Dedifferentiated amniotic fluid mesenchymal stem cell (primary cell): ENCODE data around the gene MRPS18B.

Experiments used
- DNase-seq: peaks from one replicate; pipeline ENCODE4 v3.0.0-alpha.2; 2016; ENCODE audit errors: extremely low spot score

Gene MRPS18B

DNA sequence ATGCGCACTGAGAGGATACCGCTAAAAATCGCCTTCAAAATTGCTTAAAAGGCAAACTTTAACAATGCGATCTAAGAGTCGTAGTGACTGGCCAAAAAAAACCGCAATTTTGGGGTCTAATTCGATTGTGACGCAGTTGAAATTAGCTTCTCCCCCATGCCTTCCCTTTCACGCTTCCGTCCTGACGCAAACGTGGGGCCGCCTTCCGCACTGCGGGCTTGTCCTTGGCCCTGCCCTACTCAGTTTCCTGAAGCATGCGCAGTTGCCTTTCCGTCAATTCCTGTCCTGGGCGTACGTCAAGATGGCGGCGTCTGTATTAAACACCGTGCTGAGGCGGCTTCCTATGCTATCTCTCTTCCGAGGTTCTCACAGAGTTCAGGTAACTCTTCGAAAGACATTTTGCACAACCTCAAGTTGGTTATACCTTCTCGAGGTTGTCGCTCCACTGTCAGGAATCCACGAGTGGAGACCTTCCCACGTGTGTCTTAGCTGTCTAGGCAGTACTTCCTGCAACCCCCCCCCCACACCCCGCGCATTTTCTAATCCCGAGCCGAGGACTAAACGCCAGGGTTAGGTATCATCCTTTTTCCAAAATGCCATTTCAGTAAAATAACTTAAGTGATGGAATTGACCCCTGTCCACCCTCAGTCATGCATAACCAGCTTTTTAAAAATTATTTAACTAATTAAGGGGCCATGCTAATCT is at the start of gene MRPS18B:
Gene MRPS18B, plus strand, starts transcription at position 276 of the 705 bp plus-strand sequence. Its CDS starts 26 bp downstream, at position 302.
- DNase-seq: peak; percentile 98

DNA sequence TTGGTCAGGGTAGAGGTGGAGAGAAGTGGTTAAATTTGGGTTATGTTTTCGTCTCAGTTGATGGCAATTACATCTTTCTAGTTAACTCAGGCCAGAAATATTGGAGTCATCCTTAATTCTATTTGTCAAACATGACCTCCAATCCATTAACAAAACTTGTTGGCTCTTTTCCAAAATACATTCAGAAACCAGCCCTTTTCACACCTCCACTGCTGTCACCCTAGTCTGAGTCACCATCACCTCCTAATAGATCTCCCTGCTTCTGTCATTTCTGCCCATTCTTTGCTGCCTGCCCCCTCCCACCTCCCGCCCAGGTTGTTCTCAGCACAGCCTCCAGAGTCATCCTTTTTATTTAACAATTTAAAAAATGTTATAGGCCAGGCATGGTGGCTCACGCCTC is 49.4 kb upstream of the MRPS18B start:
- no peak for DNase-seq

DNA sequence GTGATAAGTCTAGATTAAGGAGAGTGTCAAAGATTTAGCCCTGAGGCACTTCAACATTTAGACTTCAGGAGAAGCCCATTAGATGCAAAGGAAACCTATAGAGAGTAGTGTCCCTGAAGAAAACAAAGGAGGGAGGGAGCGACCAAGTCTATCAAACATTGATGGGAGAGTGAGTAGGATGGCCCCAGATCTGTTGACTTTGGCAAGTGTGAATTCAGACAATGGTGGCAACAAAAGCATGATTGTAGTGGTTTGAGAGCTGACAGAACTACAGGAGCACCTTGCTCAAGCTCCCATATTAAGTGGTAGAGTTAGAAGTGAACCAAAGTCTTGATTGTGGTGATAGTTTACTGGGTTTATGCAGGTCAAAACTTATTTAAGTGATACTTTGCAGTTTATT is 47.4 kb upstream of the MRPS18B start:
- DNase-seq: no peak

DNA sequence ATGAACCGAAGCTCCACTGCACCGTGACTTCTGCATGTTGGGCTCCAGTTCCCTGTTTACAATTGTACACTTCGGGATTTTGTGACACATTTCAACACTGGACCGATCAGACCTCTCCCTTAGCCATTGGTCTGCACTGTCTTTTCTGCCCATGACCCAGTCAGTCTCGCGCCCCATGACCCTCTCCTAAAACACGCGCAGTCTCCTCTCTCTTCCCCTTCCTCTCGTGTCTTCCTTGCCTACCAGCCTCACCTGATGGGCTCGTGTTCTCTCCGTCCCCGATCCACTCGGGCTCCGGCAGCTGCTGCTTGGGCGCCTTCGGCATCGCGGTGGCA is 46.9 kb upstream of the MRPS18B start:
- DNase-seq: peak; percentile 15

DNA sequence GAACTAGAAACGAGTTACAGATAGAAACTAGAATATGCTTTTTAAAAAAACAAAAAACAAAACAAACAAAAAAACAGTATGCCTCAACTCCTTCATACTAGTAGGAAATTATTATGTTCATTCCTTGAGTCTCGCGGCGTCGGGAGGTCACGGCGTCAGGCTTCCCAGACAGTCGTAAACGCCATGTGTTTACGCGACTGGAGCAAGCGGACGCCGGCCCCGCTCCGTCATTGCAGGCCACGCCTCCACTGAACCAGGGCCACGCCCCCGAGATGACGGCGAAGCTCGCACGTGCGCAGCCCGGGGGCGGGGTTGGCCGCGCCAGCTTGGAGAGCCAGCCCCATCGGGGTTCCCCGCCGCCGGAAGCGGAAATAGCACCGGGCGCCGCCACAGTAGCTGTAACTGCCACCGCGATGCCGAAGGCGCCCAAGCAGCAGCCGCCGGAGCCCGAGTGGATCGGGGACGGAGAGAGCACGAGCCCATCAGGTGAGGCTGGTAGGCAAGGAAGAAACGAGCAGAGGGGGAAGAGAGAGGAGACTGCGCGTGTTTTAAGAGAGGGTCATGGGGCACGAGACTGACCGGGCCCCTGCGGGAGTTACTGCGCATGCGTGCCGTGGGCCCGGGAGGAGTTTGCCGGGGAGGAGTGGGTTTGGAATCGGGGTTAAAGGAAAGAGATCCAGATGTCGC is 46.4 kb upstream of the MRPS18B start, which contains the start of gene ABCF1:
Gene ABCF1, plus strand, starts transcription at position 368 of the 687 bp plus-strand sequence. Its CDS starts 46 bp downstream, at position 414.
- DNase-seq: peak; percentile 95

DNA sequence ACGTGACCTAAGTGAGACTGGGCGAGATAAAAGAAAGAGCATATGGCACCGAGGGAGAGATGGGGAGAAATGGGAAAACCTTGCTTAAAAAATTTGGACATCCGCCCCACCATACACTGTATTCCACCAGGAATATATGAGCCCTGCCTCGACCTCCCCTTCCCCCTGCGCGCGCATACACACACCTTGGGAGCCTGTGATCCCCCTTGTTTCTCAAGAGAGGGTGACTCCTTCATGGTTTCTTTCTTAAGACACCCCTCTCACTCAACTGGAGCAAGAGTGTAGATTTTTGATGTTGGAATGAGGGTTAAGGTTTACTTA is 45.9 kb upstream of the MRPS18B start:
- DNase-seq: no peak

DNA sequence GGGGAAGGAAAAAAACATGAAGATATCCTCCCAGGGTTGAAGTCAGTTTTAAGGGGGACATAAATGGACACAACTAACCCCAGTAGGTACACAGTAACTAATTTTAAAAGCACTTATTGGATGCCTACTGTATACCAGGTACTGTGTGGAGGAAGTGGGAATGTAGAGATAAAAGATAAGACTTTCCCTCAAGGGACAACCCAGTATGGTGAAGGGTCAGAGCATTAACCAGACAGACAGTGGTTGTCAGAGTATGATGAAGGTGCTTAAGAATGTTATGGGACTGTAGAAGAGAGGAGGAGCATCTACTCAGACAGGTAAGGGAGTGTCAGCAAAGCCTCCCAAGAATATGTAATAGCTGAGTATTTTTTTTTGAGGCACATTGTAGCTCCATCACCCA is 45.5 kb upstream of the MRPS18B start:
- DNase-seq: no peak

DNA sequence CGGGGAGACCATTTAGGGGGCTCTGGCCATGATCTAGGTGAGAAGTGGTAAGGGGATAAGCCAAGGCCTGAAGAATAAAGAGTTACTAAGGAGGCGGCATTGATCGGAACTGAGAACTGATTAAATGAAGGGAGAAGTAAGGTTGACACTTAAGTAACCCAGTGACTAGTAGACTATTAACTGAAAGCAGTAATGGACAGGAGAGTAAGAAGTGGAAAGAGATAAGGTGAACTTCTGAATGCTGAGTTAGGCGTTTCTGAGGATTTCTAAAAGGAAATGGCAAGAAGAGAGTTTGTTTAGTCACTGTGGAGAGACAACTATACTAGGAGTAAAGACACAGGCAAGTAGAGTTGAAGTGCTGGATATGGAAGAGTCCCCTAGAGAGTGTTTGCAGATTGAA is 44.5 kb upstream of the MRPS18B start:
- DNase-seq: no peak

DNA sequence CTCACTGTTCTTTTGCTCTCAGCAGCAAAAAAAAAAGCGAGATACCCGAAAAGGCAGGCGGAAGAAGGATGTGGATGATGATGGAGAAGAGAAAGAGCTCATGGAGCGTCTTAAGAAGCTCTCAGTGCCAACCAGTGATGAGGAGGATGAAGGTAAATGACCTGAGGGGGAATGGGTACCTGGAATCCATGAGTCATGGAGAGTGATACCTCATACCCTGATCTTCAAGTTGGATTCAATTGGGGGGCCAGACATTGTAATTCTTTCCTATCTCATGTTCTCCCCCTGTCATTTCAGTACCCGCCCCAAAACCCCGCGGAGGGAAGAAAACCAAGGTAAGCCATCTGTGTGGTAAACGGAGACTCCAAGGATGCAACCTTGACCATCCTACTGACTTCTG is 39.6 kb upstream of the MRPS18B start:
- no peak for DNase-seq

DNA sequence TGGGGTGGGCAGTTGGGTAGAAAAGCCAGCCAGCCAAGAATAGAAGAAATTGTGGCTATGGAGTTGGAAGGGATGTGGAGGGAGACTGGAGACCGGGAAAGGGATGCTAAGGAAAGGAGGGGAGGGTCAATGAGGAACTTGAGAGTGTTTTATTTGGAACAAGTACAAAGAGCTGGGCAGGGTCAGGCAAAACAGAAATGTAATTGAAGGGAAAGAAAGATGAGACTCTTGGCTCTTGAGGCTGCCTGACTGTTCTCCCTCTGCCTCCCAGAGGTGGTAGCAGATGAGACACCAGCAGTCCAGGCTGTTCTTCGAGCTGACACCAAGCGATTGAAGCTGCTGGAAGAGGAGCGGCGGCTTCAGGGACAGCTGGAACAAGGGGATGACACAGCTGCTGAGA is 33.7 kb upstream of the MRPS18B start:
- no peak for DNase-seq

DNA sequence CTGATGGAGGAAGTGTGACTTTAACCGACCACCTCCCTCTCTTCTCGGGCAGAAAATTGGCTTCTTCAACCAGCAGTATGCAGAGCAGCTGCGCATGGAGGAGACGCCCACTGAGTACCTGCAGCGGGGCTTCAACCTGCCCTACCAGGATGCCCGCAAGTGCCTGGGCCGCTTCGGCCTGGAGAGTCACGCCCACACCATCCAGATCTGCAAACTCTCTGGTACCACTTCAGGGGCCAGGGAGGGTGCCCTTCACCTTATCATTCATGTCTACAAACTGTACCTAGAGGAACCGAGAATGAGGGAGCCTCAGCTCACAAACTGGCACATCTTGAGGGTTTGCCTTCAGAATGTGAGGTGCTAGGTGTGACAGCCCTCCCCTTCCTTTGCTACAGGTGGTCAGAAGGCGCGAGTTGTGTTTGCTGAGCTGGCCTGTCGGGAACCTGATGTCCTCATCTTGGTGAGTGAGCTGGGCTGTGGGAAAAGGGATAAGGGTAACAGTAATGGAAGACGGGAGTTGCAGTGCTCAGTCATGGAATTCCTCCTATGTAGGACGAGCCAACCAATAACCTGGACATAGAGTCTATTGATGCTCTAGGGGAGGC is 27.8 kb upstream of the MRPS18B start:
- DNase-seq: no peak

DNA sequence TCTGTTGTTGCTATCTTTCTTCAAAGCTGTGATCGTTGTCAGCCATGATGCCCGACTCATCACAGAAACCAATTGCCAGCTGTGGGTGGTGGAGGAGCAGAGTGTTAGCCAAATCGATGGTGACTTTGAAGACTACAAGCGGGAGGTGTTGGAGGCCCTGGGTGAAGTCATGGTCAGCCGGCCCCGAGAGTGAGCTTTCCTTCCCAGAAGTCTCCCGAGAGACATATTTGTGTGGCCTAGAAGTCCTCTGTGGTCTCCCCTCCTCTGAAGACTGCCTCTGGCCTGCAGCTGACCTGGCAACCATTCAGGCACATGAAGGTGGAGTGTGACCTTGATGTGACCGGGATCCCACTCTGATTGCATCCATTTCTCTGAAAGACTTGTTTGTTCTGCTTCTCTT is 27.1 kb upstream of the MRPS18B start:
- DNase-seq: no peak

DNA sequence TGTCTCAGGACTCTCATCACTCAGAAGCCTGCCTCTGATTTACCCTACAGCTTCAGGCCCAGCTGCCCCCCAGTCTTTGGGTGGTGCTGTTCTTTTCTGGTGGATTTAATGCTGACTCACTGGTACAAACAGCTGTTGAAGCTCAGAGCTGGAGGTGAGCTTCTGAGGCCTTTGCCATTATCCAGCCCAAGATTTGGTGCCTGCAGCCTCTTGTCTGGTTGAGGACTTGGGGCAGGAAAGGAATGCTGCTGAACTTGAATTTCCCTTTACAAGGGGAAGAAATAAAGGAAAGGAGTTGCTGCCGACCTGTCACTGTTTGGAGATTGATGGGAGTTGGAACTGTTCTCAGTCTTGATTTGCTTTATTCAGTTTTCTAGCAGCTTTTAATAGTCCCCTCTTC is 26.6 kb upstream of the MRPS18B start:
- peak; percentile 45 for DNase-seq

DNA sequence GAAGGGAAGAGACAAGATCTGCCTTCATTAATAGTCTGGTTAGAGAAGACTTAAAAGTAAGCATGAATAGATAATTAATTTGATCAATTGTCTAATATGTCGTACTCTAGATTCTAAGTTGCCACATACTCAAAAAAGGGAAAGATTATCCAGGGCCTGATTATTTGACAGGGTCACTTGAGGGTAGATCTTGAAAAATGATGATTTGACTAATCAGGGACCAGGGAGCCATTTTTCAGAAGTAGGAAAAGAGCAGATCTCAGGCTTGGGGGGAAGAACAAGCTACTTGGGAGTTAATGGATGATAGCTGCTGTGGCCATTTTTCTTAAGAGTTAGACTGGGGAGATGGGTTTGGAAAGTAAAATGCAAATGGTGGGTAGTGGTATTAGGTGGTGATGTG is 25.4 kb upstream of the MRPS18B start:
- no peak for DNase-seq

DNA sequence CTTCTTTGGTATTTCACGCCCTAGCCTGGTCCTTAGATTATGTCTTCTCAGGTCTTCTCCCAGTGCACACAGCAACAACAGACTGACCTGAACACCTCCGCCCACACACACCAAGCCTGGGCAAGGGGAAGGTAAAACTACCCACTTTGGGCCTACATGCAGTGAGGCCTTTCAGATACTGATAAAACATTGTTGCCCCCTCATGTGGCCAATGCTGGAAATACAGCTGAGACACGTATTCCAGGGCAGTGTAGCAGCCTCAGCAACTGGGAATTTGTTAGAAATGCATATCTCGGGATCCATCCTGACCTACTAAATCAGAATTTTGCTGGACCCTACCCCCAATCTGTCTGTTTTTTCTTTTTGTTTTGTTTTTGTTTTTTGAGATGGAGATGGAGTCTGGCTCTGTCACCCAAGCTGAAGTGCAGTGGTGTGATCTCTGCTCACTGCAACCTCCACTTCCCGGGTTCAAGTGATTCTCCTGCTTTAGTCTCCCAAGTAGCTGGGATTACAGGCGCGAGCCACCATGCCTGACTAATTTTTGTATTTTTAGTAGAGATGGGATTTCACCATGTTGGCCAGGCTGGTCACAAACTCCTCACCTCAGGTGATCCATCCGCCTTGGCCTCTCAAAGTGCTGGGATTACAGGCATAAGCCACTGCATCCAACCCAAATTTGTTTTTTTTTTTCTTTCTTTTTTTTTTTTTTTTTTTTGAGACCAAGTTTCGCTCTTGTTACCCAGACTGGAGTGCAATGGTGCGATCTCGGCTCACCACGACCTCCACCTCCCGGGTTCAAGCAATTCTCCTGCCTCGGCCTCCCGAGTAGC is 20.1 kb upstream of the MRPS18B start:
- DNase-seq: peak; percentile 74

DNA sequence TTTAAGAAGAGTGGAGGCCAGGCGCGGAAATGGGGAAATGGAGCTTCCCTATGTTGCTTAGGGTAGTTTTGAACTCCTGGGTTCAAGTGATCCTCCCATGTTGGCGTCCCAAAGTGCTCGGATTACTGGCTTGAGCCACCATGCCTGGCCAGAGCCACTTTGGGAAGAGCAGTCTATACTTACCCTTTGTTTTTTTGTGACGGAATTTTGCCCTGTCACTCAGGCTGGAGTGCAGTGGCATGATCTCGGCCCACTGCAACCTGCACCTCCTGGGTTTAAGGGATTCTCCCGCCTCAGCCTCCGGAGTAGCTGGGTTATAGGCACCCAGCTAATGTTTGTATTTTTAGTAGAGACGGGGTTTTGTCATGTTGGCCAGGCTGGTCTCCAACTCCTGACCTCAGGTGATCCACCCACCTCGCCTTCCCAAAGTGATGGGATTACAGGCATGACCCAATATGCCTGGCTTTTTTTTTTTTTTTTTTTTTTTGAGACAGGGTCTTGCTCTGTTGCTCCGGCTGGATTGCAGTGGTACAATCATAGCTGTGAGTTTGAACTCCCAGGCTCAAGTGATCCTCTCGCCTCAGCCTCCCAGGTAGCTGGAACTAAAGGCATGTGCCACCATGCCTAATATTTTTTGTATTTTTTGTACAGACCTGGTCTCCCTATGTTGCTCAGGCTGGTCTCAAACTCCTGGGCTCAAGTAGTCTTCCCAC is 18.6 kb upstream of the MRPS18B start:
- DNase-seq: no peak

DNA sequence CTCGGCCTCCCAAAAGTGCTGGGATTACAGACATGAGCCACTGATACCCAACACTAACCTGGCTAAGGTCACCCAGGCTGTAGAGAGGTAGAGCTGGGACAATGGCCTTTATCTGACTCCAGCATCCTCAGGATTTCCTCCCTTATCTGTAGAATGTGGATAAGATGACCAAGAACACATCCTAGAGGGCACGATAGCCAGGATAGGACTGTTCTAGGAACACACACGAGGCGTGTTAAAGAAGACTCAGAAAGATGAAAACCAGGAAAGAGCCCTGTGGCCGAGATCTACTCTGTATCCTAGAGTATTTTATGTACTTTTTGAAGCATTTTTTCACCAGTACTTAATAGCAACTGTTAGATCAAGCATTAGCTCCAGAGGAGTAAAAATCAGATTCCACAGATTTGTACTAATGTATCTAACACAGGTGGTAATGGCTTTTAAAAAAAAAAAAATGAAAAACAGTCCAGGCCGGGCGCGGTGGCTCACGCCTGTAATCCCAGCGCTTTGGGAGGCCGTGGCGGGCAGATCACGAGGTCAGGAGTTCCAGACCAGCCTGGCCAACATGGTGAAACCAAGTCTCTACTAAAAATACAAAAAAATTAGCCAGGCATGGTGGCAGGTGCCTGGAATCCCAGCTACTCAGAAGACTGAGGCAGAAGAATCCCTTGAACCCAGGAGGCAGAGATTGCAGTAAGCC is 17.9 kb upstream of the MRPS18B start:
- no peak for DNase-seq

DNA sequence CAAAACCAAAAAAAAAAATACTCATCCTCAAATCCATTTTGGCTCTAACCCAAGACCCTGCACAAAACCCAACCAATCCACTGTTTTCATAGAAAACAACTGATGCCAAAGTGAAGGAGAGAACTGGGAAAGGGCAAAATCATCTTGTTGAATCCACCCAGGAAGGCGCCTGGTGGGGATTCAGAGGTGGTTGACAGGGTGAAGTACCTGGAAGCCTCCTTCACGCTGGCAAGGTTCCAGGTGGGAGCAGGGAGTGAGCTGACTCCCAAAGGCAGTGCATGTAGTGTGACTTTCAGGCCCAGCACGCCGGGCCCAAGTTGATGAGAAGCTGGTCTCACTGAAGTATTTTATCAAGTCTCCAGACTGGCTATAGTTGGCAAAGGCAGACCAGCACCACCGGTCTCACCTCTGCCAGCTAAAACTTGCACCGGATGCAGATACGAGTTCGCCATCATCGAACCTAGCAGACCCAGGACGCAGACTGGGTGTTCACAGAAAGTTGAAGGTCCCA is 17.1 kb upstream of the MRPS18B start:
- no peak for DNase-seq

DNA sequence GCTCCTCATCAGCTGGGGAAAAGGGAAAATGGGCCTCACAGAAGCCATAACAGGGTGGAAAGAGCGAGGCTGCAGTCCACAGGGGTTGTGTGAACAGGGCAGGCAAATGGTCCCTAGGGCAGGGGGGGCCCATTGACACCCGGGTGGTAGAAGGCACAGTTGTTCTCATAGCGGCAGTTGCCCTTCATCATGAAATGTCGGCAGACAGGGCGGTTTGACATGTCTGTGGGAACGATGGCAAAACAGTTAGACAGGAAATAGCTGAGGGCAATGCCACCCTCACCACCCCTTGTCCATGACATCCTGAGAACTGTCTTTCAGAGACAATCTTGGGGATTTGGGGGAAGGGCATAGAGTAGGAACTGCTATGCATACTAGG is 16.2 kb upstream of the MRPS18B start:
- DNase-seq: no peak

DNA sequence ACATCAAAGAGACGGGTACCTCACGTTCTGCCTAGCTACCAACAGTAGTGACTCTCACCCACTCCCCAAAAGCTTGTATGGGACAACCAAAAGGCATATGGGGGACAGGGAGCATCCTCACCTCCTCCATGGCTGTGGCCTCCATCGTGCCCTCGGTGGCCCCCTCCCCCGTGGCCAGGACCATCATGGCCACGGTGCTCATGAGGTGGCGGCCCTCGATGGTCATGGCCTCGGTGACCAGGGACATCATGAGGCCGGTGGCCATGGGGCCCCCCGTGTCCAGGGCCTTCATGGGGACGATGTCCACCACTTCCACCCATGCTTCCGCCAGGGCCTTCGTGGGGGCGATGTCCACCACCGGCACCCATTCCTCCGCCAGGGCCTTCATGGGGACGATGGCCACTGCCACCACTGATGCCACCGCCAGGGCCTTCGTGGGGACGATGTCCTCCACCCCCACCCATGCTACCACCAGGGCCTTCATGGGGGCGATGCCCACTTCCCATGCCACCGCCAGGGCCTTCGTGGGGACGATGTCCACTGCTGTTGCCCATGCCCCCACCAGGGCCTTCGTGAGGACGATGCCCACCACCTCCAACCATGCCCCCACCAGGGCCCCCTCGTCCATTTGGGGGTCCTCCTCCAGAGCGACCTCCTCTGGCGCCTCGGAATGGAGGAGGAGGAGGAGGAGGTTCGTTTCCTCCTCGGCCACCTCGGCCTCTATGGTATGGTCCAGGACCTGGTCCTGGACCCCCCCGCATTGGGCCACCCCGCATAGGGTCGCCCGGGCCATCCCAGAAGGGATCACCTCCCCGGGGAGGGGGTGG is 15.6 kb upstream of the MRPS18B start:
- no peak for DNase-seq
